H9 (cell line): ENCODE measurements around the gene DSCAM. TPM values are rescaled to one million over a fixed set of nuclear protein-coding genes. Genes with fewer than 3 reads are reported as not detected.

Source experiments
- DNase-seq: peaks from one replicate; pipeline ENCODE4 v3.0.0-alpha.2; 2017
- H2AFZ ChIP-seq: one replicate; pipeline ENCODE4 v1.6.1; 2013; ENCODE audit warnings: mild to moderate bottlenecking, low read length, control low read depth, moderate library complexity
- H2AK5ac ChIP-seq: 2 replicates; pipeline ENCODE4 v1.6.1; 2013; ENCODE audit warnings: low read length, control low read depth, mixed read lengths; ENCODE audit not compliant: insufficient read length
- H2BK120ac ChIP-seq: one replicate; pipeline ENCODE4 v1.6.1; 2013; ENCODE audit warnings: low read depth, mild to moderate bottlenecking, low read length, control low read depth, inconsistent platforms; ENCODE audit not compliant: poor library complexity, severe bottlenecking
- H2BK12ac ChIP-seq: 2 replicates; pipeline ENCODE4 v1.6.1; 2013; ENCODE audit warnings: low read length, control low read depth, mixed read lengths, low read depth; ENCODE audit not compliant: insufficient read length
- H2BK15ac ChIP-seq: 2 replicates; pipeline ENCODE4 v1.6.1; 2013; ENCODE audit warnings: low read depth, low read length, control low read depth
- H2BK20ac ChIP-seq: one replicate; pipeline ENCODE4 v1.6.1; 2013; ENCODE audit warnings: low read depth, mild to moderate bottlenecking, low read length, control low read depth, inconsistent platforms; ENCODE audit not compliant: poor library complexity, severe bottlenecking
- H2BK5ac ChIP-seq: 2 replicates; pipeline ENCODE4 v1.6.1; 2013; ENCODE audit warnings: low read length, control low read depth, mixed read lengths; ENCODE audit not compliant: insufficient read length
- H3K14ac ChIP-seq: 2 replicates; pipeline ENCODE4 v1.6.1; 2013; ENCODE audit warnings: low read length, control low read depth; ENCODE audit not compliant: insufficient read depth
- H3K18ac ChIP-seq: 2 replicates; pipeline ENCODE4 v1.6.1; 2013; ENCODE audit warnings: low read depth, mild to moderate bottlenecking, mixed read lengths, low read length, control low read depth; ENCODE audit not compliant: insufficient read length
- H3K23ac ChIP-seq: 2 replicates; pipeline ENCODE4 v1.6.1; 2013; ENCODE audit warnings: low read length, control low read depth, mixed read lengths, low read depth; ENCODE audit not compliant: insufficient read length
- H3K23me2 ChIP-seq: 2 replicates; pipeline ENCODE4 v1.6.1; 2013; ENCODE audit warnings: low read depth, mild to moderate bottlenecking, mixed read lengths, low read length, control low read depth; ENCODE audit not compliant: insufficient read length, poor library complexity, severe bottlenecking
- H3K27ac ChIP-seq: 2 replicates; pipeline ENCODE4 v1.5.1; 2013; ENCODE audit warnings: low read length, control low read depth, mixed read lengths, low read depth; ENCODE audit not compliant: insufficient read length
- H3K27me3 ChIP-seq: 2 replicates; pipeline ENCODE4 v1.6.1; 2013; ENCODE audit warnings: low read length, control low read depth, inconsistent platforms; ENCODE audit not compliant: insufficient read depth
- H3K4ac ChIP-seq: 2 replicates; pipeline ENCODE4 v1.6.1; 2013; ENCODE audit warnings: low read depth, mild to moderate bottlenecking, control low read depth, inconsistent platforms, low read length, moderate library complexity
- H3K4me1 ChIP-seq: 2 replicates; pipeline ENCODE4 v1.6.1; 2013; ENCODE audit warnings: low read length, control low read depth, inconsistent platforms; ENCODE audit not compliant: insufficient read depth
- H3K4me2 ChIP-seq: 2 replicates; pipeline ENCODE4 v1.6.1; 2013; ENCODE audit warnings: low read length, control low read depth, mixed read lengths; ENCODE audit not compliant: insufficient read length, insufficient read depth
- H3K56ac ChIP-seq: 2 replicates; pipeline ENCODE4 v1.6.1; 2013; ENCODE audit warnings: low read depth, mild to moderate bottlenecking, mixed read lengths, low read length, control low read depth; ENCODE audit not compliant: insufficient read length
- H3K79me1 ChIP-seq: 2 replicates; pipeline ENCODE4 v1.6.1; 2013; ENCODE audit warnings: low read depth, mild to moderate bottlenecking, moderate library complexity, low read length, control low read depth, inconsistent platforms; ENCODE audit not compliant: insufficient read depth, poor library complexity, severe bottlenecking
- H3K79me2 ChIP-seq: 2 replicates; pipeline ENCODE4 v1.6.1; 2013; ENCODE audit warnings: low read length, control low read depth, inconsistent platforms; ENCODE audit not compliant: insufficient read depth
- H3K9ac ChIP-seq: 2 replicates; pipeline ENCODE4 v1.6.1; 2013; ENCODE audit warnings: low read length, control low read depth, mixed read lengths; ENCODE audit not compliant: insufficient read length; ENCODE audit errors: extremely low read depth
- H3K9me3 ChIP-seq: one replicate; pipeline ENCODE4 v1.6.1; 2013; ENCODE audit warnings: low read depth, low read length, inconsistent platforms; ENCODE audit not compliant: control insufficient read depth
- H3T11ph ChIP-seq: one replicate; pipeline ENCODE4 v1.6.1; 2013; ENCODE audit warnings: mild to moderate bottlenecking, low read length, control low read depth, inconsistent platforms
- H4K20me1 ChIP-seq: one replicate; pipeline ENCODE4 v1.6.1; 2013; ENCODE audit not compliant: control insufficient read depth, insufficient read length, insufficient read depth
- H4K5ac ChIP-seq: 2 replicates; pipeline ENCODE4 v1.6.1; 2013; ENCODE audit warnings: low read depth, mild to moderate bottlenecking, mixed read lengths, low read length, control low read depth; ENCODE audit not compliant: insufficient read length
- H4K8ac ChIP-seq: replicated peaks from 2 replicates; pipeline ENCODE4 v1.6.1; 2013; ENCODE audit warnings: low read length, control low read depth, mixed read lengths, low read depth; ENCODE audit not compliant: insufficient read length
- H4K91ac ChIP-seq: 2 replicates; pipeline ENCODE4 v1.6.1; 2013; ENCODE audit warnings: low read depth, mild to moderate bottlenecking, moderate library complexity, mixed read lengths, low read length, control low read depth; ENCODE audit not compliant: insufficient read length
- H3K27ac Mint-ChIP-seq, 3 experiments: 2 replicates in 2 of 3; 3 replicates in 1 of 3; pipeline ENCODE4 v1.8.0; 2020 to 2021; ENCODE audit warnings: mixed read lengths in 3 of 3, mild to moderate bottlenecking in 1 of 3, moderate library complexity in 1 of 3
- H3K27me3 Mint-ChIP-seq: 2 replicates; pipeline ENCODE4 v1.8.0; 2021; ENCODE audit warnings: low read depth, mild to moderate bottlenecking, moderate library complexity, mixed read lengths
- H3K36me3 Mint-ChIP-seq, 3 experiments: 2 replicates in 2 of 3; 3 replicates in 1 of 3; pipeline ENCODE4 v1.8.0; 2020 to 2021; ENCODE audit warnings: low read depth in 3 of 3, mixed read lengths in 3 of 3; ENCODE audit not compliant: insufficient read depth in 1 of 3
- H3K4me1 Mint-ChIP-seq, 2 experiments: 2 replicates each; pipeline ENCODE4 v1.8.0; 2020; ENCODE audit warnings: mixed read lengths in 2 of 2
- H3K4me3 Mint-ChIP-seq, 2 experiments: 2 replicates in 1 of 2; 3 replicates in 1 of 2; pipeline ENCODE4 v1.8.0; 2020 to 2021; ENCODE audit warnings: mild to moderate bottlenecking in 2 of 2, mixed read lengths in 2 of 2, moderate library complexity in 1 of 2
- H3K9me3 Mint-ChIP-seq, 2 experiments: 2 replicates in 1 of 2; 3 replicates in 1 of 2; pipeline ENCODE4 v1.8.0; 2020; ENCODE audit warnings: mild to moderate bottlenecking in 2 of 2, mixed read lengths in 2 of 2, moderate library complexity in 1 of 2
- WGBS: extraction: QIAGEN DNeasy Blood & Tissue Kit; methylation state at CpG from one replicate; pipeline ENCODE4 v1.1.7; 2013; ENCODE audit warnings: missing lambda C conversion rate, low lambda C conversion rate, mixed read lengths; ENCODE audit not compliant: insufficient read length; ENCODE audit errors: extremely low coverage; 5-methylcytosine and 5-hydroxymethylcytosine counted together
- total RNA-seq: library from RNA; stranded (reverse); gene quantifications from 2 replicates; pipeline ENCODE4 v1.2.1, GENCODE V29; 2021
- TF ChIP-seq, protein P1 (sequence below): fragments of 200-600 bp; sonication (generic); conservative IDR thresholded peaks from 3 replicates; pipeline ENCODE4 v1.8.0; 2021; ENCODE audit warnings: antibody characterized with exemption, mild to moderate bottlenecking

Gene DSCAM
- total RNA-seq, 1 experiment from 2014 or later = 0.17 TPM

GRCh38 chr21:40852563-40852962, 5.6 kb upstream of the DSCAM start:
- Histone ChIP-seq H4K8ac (no peak overlapping the region), H3K23me2 (no peaks in the 10 kb centered on the region), H2BK120ac (no peak overlapping the region), H3K4ac (no peak overlapping the region), H3K27ac (no peak overlapping the region), H3K79me2 (no peaks in the 10 kb centered on the region), H2BK20ac (no peak overlapping the region), H3K23ac (no peak overlapping the region), H3K79me1 (no peaks in the 10 kb centered on the region), H4K20me1 (no peaks in the 10 kb centered on the region), H4K5ac (no peak overlapping the region), H3T11ph (no peak overlapping the region), H2BK12ac (no peak overlapping the region), H3K27me3 (no peaks in the 10 kb centered on the region), H3K4me1 (peaks cover 2% of the 10 kb centered on the region; the same call in 1 of the 2 replicates), H2AK5ac (no peak overlapping the region), H3K4me2 (no peak overlapping the region), H3K56ac (no peak overlapping the region), H2AFZ (no peak overlapping the region), H2BK5ac (no peak overlapping the region), H3K14ac (no peak overlapping the region), H3K9me3 (no peaks in the 10 kb centered on the region), H2BK15ac (no peak overlapping the region), H3K9ac (no peak overlapping the region), H3K18ac (no peak overlapping the region), H4K91ac (no peak overlapping the region)
- Mint-ChIP-seq H3K27me3 (peaks cover 26% of the 10 kb centered on the region), H3K36me3 (peaks cover 0 to 4% (median 0%) of the 10 kb centered on the region in 3 experiments; a peak in 2 of 7 replicates), H3K4me3 (no peak overlapping the region), H3K4me1 (peaks cover 4% of the 10 kb centered on the region in 2 experiments; a peak in 3 of 4 replicates), H3K9me3 (peaks cover 2% of the 10 kb centered on the region in 2 experiments; a peak in 4 of 5 replicates), H3K27ac (no peak overlapping the region)
- peak; percentile 38 for DNase-seq
- WGBS = no CpG with 5 or more reads among the region's 5 CpGs
- TF ChIP-seq, protein P1, sequence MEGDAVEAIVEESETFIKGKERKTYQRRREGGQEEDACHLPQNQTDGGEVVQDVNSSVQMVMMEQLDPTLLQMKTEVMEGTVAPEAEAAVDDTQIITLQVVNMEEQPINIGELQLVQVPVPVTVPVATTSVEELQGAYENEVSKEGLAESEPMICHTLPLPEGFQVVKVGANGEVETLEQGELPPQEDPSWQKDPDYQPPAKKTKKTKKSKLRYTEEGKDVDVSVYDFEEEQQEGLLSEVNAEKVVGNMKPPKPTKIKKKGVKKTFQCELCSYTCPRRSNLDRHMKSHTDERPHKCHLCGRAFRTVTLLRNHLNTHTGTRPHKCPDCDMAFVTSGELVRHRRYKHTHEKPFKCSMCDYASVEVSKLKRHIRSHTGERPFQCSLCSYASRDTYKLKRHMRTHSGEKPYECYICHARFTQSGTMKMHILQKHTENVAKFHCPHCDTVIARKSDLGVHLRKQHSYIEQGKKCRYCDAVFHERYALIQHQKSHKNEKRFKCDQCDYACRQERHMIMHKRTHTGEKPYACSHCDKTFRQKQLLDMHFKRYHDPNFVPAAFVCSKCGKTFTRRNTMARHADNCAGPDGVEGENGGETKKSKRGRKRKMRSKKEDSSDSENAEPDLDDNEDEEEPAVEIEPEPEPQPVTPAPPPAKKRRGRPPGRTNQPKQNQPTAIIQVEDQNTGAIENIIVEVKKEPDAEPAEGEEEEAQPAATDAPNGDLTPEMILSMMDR = peak; percentile 51
